Measurements from ENCODE around the gene LGMN. TPM values are rescaled to one million over a fixed set of nuclear protein-coding genes. Genes with fewer than 3 reads are reported as not detected.

Gene LGMN
- total RNA-seq, 3 donors from 2014 or later, result 70.8 to 193 (median 122) TPM

GRCh38 chr14:92710001-92710341, 38.5 kb downstream of the LGMN start:
- intact Hi-C loops (cut with DNase I; ENCODE audit: low total_unique reads), result no loop called here
- DNase-seq (ENCODE audit: low spot score in 2 of 2), result no peak
- no peak for TF ChIP-seq CTCF (IDR thresholded peaks at IDR 0.05)
- TF ChIP-seq POLR2AphosphoS5 (IDR thresholded peaks at IDR 0.05), result no peak
- no peak for TF ChIP-seq POLR2A (IDR thresholded peaks at IDR 0.05)
- H3K9me3 ChIP-seq, result no peaks in the 10 kb centered on the region
- H3K4me1 ChIP-seq, result no peaks in the 10 kb centered on the region
- H3K27me3 ChIP-seq, result no peaks in the 10 kb centered on the region
- H3K36me3 ChIP-seq, result no peaks in the 10 kb centered on the region
- no peak overlapping the region for H3K27ac ChIP-seq
- H3K4me3 ChIP-seq, result no peak overlapping the region

- Histone ChIP-seq H3K27ac (peak overlapping the region in 1 of 2 donors; percentile 14), H3K4me1 (no peaks in the 10 kb centered on the region), H3K27me3 (no peaks in the 10 kb centered on the region), H3K9me3 (no peaks in the 10 kb centered on the region), H3K36me3 (no peaks in the 10 kb centered on the region), H3K4me3 (no peak overlapping the region)
- DNase-seq (ENCODE audit: low spot score in 2 of 2), result no peak
- intact Hi-C loops (cut with DNase I; ENCODE audit: low total_unique reads), result no loop called here
- TF ChIP-seq POLR2A (IDR thresholded peaks at IDR 0.05) (no peak), CTCF (IDR thresholded peaks at IDR 0.05) (no peak), POLR2AphosphoS5 (IDR thresholded peaks at IDR 0.05) (no peak)
These were observed 39.0 kb downstream of the LGMN start for GRCh38 chr14:92709340-92710000.

GRCh38 chr14:92706386-92706785, 42.0 kb downstream of the LGMN start:
- TF ChIP-seq CTCF (IDR thresholded peaks at IDR 0.05) (no peak), POLR2A (IDR thresholded peaks at IDR 0.05) (no peak), POLR2AphosphoS5 (IDR thresholded peaks at IDR 0.05) (no peak)
- Histone ChIP-seq H3K9me3 (no peaks in the 10 kb centered on the region), H3K4me1 (no peaks in the 10 kb centered on the region), H3K36me3 (no peaks in the 10 kb centered on the region), H3K4me3 (no peak overlapping the region), H3K27me3 (no peaks in the 10 kb centered on the region), H3K27ac (no peak overlapping the region)
- DNase-seq (ENCODE audit: low spot score in 2 of 2), result no peak
- intact Hi-C loops (cut with DNase I; ENCODE audit: low total_unique reads), result no loop called here

- DNase-seq (ENCODE audit: low spot score in 2 of 2), result no peak
- H3K27me3 ChIP-seq, result no peaks in the 10 kb centered on the region
- no peaks in the 10 kb centered on the region for H3K36me3 ChIP-seq
- H3K4me1 ChIP-seq, result no peaks in the 10 kb centered on the region
- no peaks in the 10 kb centered on the region for H3K9me3 ChIP-seq
- TF ChIP-seq POLR2A (IDR thresholded peaks at IDR 0.05) (no peak), CTCF (IDR thresholded peaks at IDR 0.05) (no peak), POLR2AphosphoS5 (IDR thresholded peaks at IDR 0.05) (no peak)
- H3K27ac ChIP-seq, result peak overlapping the region in 1 of 2 donors; percentile 19
- H3K4me3 ChIP-seq, result no peak overlapping the region
- intact Hi-C loops (cut with DNase I; ENCODE audit: low total_unique reads), result no loop called here
These were observed 43.6 kb downstream of the LGMN start for GRCh38 chr14:92704821-92705220.

- Histone ChIP-seq H3K9me3 (no peaks in the 10 kb centered on the region), H3K4me3 (no peak overlapping the region), H3K27me3 (no peaks in the 10 kb centered on the region), H3K4me1 (no peaks in the 10 kb centered on the region), H3K27ac (peak overlapping the region in 1 of 2 donors; percentile 19), H3K36me3 (no peaks in the 10 kb centered on the region)
- TF ChIP-seq CTCF (IDR thresholded peaks at IDR 0.05), result no peak
- intact Hi-C loops (cut with DNase I; ENCODE audit: low total_unique reads), result no loop called here
- no peak for DNase-seq (ENCODE audit: low spot score in 2 of 2)
These were observed 44.2 kb downstream of the LGMN start for GRCh38 chr14:92704036-92704804.
